ENCODE data around the gene PTPN14. TPM values are rescaled to one million over a fixed set of nuclear protein-coding genes. Genes with fewer than 3 reads are reported as not detected.

PTPN14 gene
- total and polyA plus RNA-seq, 2 of the 4 experiments (the other 2 are of a cell fraction): 21.5 to 31.7 TPM

DNA sequence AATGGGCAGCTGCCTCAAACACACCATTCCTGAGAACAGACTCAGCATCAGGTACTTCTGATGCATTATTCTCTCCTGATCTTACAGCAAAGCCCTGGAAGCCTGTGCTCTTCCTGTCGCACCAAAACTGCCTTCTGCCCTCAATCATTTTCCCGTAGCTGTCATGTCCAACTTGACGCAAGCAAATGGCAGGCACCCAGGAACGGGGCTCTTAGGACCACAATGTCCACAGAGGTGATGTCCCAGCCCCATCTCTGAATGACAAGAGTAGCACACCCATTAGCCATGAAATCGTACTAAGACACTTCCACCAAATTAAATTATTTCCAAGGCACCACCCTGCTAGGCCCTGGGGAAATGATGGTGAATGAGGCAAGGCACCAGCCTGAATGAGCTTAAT lies 47.1 kb downstream of the PTPN14 start:
- Histone ChIP-seq H2AK5ac (ENCODE audit: low read depth, low read length) (no peak overlapping the region), H3K9me1 (ENCODE audit: insufficient read depth, low read length) (peaks cover 6% of the 10 kb centered on the region), H3K18ac (ENCODE audit: low read depth, low read length) (no peak overlapping the region), H3K9me3 (ENCODE audit: control insufficient read depth, insufficient read depth, low read length) (no peaks in the 10 kb centered on the region), H3K4me3 (ENCODE audit: insufficient read depth, low read depth, low read length) (no peak overlapping the region), H3K36me3 (ENCODE audit: control insufficient read depth, insufficient read depth, low read length) (peaks cover 12% of the 10 kb centered on the region), H3K9ac (ENCODE audit: low read depth, low read length) (no peak overlapping the region), H2AK9ac (replicated peaks; ENCODE audit: low read depth, low read length, poor library complexity) (no peak overlapping the region), H3K4me1 (ENCODE audit: control insufficient read depth, insufficient read depth, low read length) (peaks cover 15% of the 10 kb centered on the region), H4K5ac (ENCODE audit: low read depth, low read length) (no peak overlapping the region), H4K91ac (ENCODE audit: insufficient read depth, low read depth, low read length) (no peak overlapping the region), H3K27ac (ENCODE audit: insufficient read depth, low read length) (no peak overlapping the region), H3K23ac (ENCODE audit: low read depth, low read length) (no peak overlapping the region), H2AFZ (replicated peaks; ENCODE audit: low read length, poor library complexity) (no peak overlapping the region), H3K27me3 (ENCODE audit: control insufficient read depth, insufficient read depth, low read length) (no peaks in the 10 kb centered on the region), H2BK120ac (ENCODE audit: low read depth, low read length) (no peak overlapping the region), H4K20me1 (ENCODE audit: insufficient read depth, low read length) (peaks cover 63% of the 10 kb centered on the region), H3K14ac (replicated peaks; ENCODE audit: low read depth, low read length) (no peak overlapping the region), H2BK15ac (ENCODE audit: low read depth, low read length) (no peak overlapping the region), H4K8ac (ENCODE audit: low read depth in 2 of 2, low read length in 2 of 2) (no peak overlapping the region), H2BK20ac (ENCODE audit: low read depth, low read length) (no peak overlapping the region), H3K4ac (ENCODE audit: low read depth, low read length) (no peak overlapping the region), H2BK5ac (ENCODE audit: low read depth, low read length, poor library complexity, severe bottlenecking) (no peak overlapping the region), H3K79me1 (ENCODE audit: low read depth in 1 of 2, low read length in 2 of 2) (peaks cover 35 to 81% of the 10 kb centered on the region in 2 experiments), H3K56ac (ENCODE audit: extremely low read depth, insufficient read depth, low read length) (no peak overlapping the region), H3K4me2 (ENCODE audit: low read depth, low read length) (no peak overlapping the region)
- dilution Hi-C loops (cut with HindIII; ENCODE audit: low sequenced_read_pairs, unreplicated experiment): no loop called here
- POLR2A ChIA-PET (ENCODE audit: unreplicated experiment): no interaction called here
- no peak for ATAC-seq (ENCODE audit: low read depth)
- TF ChIP-seq FOS (IDR thresholded peaks at IDR 0.05; ENCODE audit: low read depth, low read length) (no peak), SMC3 (IDR thresholded peaks at IDR 0.05; ENCODE audit: low read depth, low read length) (no peak), CHD1 (IDR thresholded peaks at IDR 0.05; ENCODE audit: low read depth, low read length) (no peak), POLR2A (IDR thresholded peaks at IDR 0.05; ENCODE audit: low read depth, low read length) (no peak), RAD21 (IDR thresholded peaks at IDR 0.05; ENCODE audit: low read length) (no peak)
- TF ChIP-seq, protein P1, sequence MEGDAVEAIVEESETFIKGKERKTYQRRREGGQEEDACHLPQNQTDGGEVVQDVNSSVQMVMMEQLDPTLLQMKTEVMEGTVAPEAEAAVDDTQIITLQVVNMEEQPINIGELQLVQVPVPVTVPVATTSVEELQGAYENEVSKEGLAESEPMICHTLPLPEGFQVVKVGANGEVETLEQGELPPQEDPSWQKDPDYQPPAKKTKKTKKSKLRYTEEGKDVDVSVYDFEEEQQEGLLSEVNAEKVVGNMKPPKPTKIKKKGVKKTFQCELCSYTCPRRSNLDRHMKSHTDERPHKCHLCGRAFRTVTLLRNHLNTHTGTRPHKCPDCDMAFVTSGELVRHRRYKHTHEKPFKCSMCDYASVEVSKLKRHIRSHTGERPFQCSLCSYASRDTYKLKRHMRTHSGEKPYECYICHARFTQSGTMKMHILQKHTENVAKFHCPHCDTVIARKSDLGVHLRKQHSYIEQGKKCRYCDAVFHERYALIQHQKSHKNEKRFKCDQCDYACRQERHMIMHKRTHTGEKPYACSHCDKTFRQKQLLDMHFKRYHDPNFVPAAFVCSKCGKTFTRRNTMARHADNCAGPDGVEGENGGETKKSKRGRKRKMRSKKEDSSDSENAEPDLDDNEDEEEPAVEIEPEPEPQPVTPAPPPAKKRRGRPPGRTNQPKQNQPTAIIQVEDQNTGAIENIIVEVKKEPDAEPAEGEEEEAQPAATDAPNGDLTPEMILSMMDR (conservative IDR thresholded peaks at IDR 0.05; ENCODE audit: low read depth, low read length): no peak
- TF ChIP-seq, protein P2, sequence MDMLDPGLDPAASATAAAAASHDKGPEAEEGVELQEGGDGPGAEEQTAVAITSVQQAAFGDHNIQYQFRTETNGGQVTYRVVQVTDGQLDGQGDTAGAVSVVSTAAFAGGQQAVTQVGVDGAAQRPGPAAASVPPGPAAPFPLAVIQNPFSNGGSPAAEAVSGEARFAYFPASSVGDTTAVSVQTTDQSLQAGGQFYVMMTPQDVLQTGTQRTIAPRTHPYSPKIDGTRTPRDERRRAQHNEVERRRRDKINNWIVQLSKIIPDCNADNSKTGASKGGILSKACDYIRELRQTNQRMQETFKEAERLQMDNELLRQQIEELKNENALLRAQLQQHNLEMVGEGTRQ (IDR thresholded peaks at IDR 0.05; ENCODE audit: low read depth, low read length): no peak
- no CpG with 5 or more reads among the region's 5 CpGs for WGBS, 2 experiments (ENCODE audit: extremely low coverage in 2 of 2, insufficient read length in 1 of 2)
- intact Hi-C loops (cut with micrococcal nuclease): no loop called here
- BruUV-seq (replicated peaks): no TSS peak
- in situ Hi-C loops (cut with MboI; ENCODE audit: low sequenced_read_pairs): no loop called here
- CTCF ChIA-PET: no interaction called here
- no peak for DNase-seq

Data from IMR-90 (cell line).